ENCODE measurements around the gene ZNF480.
A peak's percentile ranks its signal among the peaks of the same experiment; 100 is the strongest.
"Not testable (repeated sequence)": the region's sequence is repeated elsewhere in the genome, so short reads cannot be mapped to it uniquely, and the experiment has no call there.

Gene ZNF480

DNA sequence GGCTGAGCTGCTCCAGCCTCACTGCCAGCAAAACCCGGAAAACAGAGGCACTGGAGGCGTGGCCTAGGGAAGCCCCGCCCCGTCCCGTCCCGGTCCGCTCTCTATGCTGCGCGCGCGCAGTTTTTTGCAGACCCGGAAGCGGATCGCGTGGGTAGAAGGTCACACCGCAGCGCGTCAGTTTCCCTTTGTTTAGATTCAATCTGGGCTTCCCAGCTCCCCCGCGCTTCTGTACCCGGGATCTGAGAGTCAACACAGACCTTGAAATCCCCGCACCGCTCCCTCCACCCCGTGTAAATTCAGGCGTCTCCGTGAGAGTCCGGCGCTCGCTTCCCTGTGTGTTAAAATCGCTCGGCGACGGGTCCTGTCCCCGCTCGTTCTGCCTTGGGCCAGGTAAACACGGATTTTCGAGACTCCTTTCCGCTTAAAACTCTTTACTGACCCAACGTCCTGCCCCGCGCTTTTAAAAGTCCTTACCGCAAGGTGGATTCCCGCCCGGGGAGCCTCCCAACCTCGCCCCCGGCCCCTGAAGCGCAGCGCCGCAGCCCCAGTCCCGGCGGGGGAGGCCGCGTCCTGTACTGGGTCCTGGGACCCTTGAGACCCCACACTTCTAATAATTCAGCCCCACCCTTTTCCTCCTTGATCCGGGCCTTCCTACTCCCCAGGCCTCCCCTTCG lies 39.3 kb downstream of the ZNF480 start, which contains the start of gene ZNF610:
ZNF610 (plus strand) TSS at position 127 of the 674 bp plus-strand sequence. CDS start 12,930 bp downstream, outside the sequence.
- TF ChIP-seq, protein P1, sequence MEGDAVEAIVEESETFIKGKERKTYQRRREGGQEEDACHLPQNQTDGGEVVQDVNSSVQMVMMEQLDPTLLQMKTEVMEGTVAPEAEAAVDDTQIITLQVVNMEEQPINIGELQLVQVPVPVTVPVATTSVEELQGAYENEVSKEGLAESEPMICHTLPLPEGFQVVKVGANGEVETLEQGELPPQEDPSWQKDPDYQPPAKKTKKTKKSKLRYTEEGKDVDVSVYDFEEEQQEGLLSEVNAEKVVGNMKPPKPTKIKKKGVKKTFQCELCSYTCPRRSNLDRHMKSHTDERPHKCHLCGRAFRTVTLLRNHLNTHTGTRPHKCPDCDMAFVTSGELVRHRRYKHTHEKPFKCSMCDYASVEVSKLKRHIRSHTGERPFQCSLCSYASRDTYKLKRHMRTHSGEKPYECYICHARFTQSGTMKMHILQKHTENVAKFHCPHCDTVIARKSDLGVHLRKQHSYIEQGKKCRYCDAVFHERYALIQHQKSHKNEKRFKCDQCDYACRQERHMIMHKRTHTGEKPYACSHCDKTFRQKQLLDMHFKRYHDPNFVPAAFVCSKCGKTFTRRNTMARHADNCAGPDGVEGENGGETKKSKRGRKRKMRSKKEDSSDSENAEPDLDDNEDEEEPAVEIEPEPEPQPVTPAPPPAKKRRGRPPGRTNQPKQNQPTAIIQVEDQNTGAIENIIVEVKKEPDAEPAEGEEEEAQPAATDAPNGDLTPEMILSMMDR (IDR thresholded peaks at IDR 0.05; ENCODE audit: borderline replicate concordance, control extremely low read depth, extremely low read depth, insufficient read depth, missing control alignments): no peak
- DNase-seq (ENCODE audit: low spot score): peak; percentile 90
- in situ Hi-C loops (cut with MboI; ENCODE audit: low sequenced_read_pairs, unreplicated experiment): no loop called here

DNA sequence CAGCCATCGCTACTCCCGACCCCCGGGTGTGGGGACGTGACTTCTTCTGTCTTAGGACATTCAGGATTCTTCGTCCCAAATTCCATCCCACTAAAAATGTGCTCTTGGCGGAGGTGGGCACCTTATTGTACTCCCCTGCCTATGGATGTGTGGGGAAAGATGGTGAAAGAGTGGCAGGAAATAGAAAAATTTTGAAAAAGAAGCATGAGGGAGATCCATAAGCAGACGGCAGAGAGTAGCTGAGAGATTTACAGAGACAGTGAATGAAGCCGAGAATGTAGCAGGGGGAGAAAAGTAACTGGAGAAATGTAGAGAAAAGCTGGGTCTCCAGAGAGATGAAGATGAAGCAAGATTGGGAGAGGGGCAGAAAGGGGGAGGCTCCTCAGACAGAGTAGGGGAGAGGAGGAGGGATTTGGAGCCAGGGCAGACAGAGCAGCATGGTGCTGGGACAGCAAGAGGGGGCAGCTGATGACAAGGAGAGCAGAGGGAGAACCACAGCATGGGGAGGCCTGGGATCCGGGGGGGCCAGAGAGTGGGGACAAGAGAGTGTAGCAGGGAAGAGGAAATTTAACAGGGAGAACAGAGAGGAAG lies 39.9 kb downstream of the ZNF480 start:
- TF ChIP-seq, protein P1 (IDR thresholded peaks at IDR 0.05; ENCODE audit: borderline replicate concordance, control extremely low read depth, extremely low read depth, insufficient read depth, missing control alignments): no peak
- no peak for DNase-seq (ENCODE audit: low spot score)
- in situ Hi-C loops (cut with MboI; ENCODE audit: low sequenced_read_pairs, unreplicated experiment): no loop called here

DNA sequence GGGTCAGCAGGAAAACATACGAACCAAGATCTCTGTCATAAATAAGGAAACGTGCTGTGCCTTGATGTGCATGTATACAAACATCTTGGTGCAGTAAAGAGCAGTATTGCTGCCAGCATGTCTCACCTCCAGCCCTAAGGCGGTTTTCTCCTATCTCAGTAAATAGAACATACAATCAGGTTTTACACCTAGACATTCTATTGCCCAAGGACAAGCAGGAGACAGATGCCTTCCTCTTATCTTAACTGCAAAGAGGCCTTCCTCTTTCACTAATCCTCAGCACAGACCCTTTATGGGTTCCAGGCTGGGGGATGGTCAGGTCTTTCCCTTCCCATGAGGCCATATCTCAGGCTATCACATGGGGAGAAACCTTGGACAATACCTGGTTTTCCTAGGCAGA lies 42.1 kb downstream of the ZNF480 start:
- in situ Hi-C loops (cut with MboI; ENCODE audit: low sequenced_read_pairs, unreplicated experiment): not testable (repeated sequence)

DNA sequence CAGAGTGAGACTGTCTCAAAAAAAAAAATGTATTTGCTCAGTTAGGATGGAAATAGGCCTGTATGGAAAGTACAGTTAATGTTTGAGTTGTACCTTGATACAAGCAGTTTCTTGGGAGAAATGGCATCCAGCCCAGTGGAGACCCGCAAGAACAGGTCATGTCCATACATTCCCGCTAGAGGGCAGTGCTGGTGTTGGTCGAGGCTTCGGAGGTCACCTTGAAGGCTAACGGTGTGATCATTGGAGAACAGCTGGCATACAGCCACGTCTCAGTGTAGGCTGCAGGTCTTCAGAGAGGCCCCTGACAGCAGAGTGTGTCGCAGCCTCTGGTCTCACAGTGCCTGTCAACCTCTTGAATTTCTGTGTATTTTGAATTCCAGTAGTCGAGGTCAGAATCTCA lies 46.6 kb downstream of the ZNF480 start:
- DNase-seq (ENCODE audit: low spot score): peak; percentile 38
- TF ChIP-seq, protein P1 (IDR thresholded peaks at IDR 0.05; ENCODE audit: borderline replicate concordance, control extremely low read depth, extremely low read depth, insufficient read depth, missing control alignments): peak; percentile 13
- in situ Hi-C loops (cut with MboI; ENCODE audit: low sequenced_read_pairs, unreplicated experiment): no loop called here

More for the DNA sequence above, 42.1 kb downstream of the ZNF480 start:
- DNase-seq (ENCODE audit: low spot score): not testable (repeated sequence)

DNA sequence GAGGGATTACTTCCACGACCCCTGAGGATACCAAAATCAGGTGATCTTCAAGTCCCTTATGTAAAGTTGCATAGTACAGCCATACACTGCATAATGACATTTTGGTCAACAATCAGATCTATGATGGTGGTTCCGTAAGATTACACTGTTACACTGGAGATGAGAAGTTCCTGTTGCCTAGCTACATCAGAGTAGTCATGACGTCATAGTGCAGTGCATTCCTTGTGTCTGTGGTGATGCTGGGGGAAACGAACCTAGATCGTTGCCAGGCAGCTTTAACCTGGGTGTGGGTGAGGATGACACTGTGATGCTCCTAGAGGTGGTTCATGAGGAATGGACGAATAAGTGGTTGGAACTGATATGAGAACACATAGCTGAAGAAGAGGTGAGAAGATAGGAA lies 48.2 kb downstream of the ZNF480 start:
- in situ Hi-C loops (cut with MboI; ENCODE audit: low sequenced_read_pairs, unreplicated experiment): no loop called here
- DNase-seq (ENCODE audit: low spot score): no peak
- TF ChIP-seq, protein P1 (IDR thresholded peaks at IDR 0.05; ENCODE audit: borderline replicate concordance, control extremely low read depth, extremely low read depth, insufficient read depth, missing control alignments): no peak

DNA sequence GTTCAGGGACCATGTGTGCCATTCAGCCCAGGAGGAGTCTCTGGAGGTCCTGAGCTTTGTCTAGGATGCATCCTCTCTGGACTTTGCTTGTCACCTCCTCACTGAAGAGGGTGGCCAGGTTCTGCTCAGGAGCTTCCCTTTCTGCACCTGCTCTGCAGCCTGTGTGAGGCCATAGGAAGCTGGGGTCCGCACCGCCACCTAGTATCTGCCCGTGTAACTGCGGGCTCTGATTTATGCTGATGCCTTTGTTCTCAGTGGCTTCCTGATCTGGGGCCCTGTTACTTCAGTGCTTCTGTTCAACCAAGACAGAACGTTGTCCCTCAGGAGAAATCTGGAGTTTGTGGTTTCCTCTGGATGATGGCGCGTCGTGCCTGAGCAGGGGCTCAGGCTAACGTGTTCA lies 54.5 kb downstream of the ZNF480 start:
- DNase-seq (ENCODE audit: low spot score): no peak
- TF ChIP-seq, protein P1 (IDR thresholded peaks at IDR 0.05; ENCODE audit: borderline replicate concordance, control extremely low read depth, extremely low read depth, insufficient read depth, missing control alignments): no peak
- in situ Hi-C loops (cut with MboI; ENCODE audit: low sequenced_read_pairs, unreplicated experiment): no loop called here

DNA sequence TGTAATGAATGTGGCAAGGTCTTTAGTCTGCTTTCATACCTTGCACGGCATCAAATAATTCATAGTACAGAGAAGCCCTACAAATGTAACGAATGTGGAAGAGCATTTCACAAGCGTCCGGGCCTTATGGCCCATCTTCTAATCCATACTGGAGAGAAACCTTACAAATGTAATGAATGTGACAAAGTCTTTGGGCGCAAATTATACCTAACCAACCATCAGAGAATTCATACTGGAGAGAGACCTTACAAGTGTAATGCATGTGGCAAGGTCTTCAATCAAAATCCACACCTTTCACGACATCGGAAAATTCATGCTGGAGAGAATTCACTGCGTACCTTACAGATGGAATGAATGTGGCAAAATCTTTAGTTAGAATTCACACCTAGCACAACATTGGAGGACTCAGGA lies 69.5 kb downstream of the ZNF480 start:
- DNase-seq (ENCODE audit: low spot score): no peak
- TF ChIP-seq, protein P1 (IDR thresholded peaks at IDR 0.05; ENCODE audit: borderline replicate concordance, control extremely low read depth, extremely low read depth, insufficient read depth, missing control alignments): no peak
- in situ Hi-C loops (cut with MboI; ENCODE audit: low sequenced_read_pairs, unreplicated experiment): no loop called here
